HepG2 (cell line): ENCODE data around the gene LAMA5. TPM values are rescaled to one million over a fixed set of nuclear protein-coding genes. Genes with fewer than 3 reads are reported as not detected.

Experiments
- ELF3 ChIP-seq: IDR thresholded peaks from 2 replicates; pipeline ENCODE4 v1.6.1; 2016; ENCODE audit warnings: missing genetic modification reagents, missing compliant biosample characterization
- GTF3A ChIP-seq: sonication (generic); formaldehyde crosslinking; conservative IDR thresholded peaks from 2 replicates; pipeline ENCODE4 v1.4.0; 2020; ENCODE audit warnings: mild to moderate bottlenecking, missing genetic modification reagents
- HDAC1 ChIP-seq: sonication (generic); formaldehyde crosslinking; IDR thresholded peaks from 2 replicates; pipeline ENCODE4 v1.5.1; 2020; ENCODE audit warnings: mild to moderate bottlenecking, missing genetic modification reagents
- PAXIP1 ChIP-seq: sonication (generic); formaldehyde crosslinking; conservative IDR thresholded peaks from 2 replicates; pipeline ENCODE4 v1.4.0; 2020; ENCODE audit warnings: mild to moderate bottlenecking, missing genetic modification reagents, moderate library complexity
- POLR2AphosphoS5 ChIP-seq: IDR thresholded peaks from 2 replicates; pipeline ENCODE4 v1.6.1; 2012; ENCODE audit warnings: low read depth, low read length
- STAT5B ChIP-seq: sonication (generic); formaldehyde crosslinking; IDR thresholded peaks from 2 replicates; pipeline ENCODE4 v1.4.0; 2020; ENCODE audit warnings: missing genetic modification reagents
- THAP11 ChIP-seq: IDR thresholded peaks from 2 replicates; pipeline ENCODE4 v1.6.1; 2016; ENCODE audit warnings: missing biosample characterization, missing genetic modification reagents
- ZFYVE20 ChIP-seq: sonication (generic); formaldehyde crosslinking; IDR thresholded peaks from 2 replicates; pipeline ENCODE4 v1.8.0; 2023; ENCODE audit warnings: low read depth, mild to moderate bottlenecking, moderate library complexity, missing genetic modification reagents, borderline replicate concordance
- ZGPAT ChIP-seq: IDR thresholded peaks from 2 replicates; pipeline ENCODE4 v1.6.1; 2016; ENCODE audit warnings: mild to moderate bottlenecking
- ZNF343 ChIP-seq: sonication (generic); formaldehyde crosslinking; IDR thresholded peaks from 2 replicates; pipeline ENCODE4 v1.4.0; 2020; ENCODE audit warnings: mild to moderate bottlenecking, missing genetic modification reagents
- ZNF850 ChIP-seq: sonication (generic); formaldehyde crosslinking; conservative IDR thresholded peaks from 2 replicates; pipeline ENCODE4 v1.9.0; 2021; ENCODE audit warnings: mild to moderate bottlenecking, missing genetic modification reagents
- ZZZ3 ChIP-seq: sonication (generic); formaldehyde crosslinking; IDR thresholded peaks from 2 replicates; pipeline ENCODE4 v1.4.0; 2020; ENCODE audit warnings: missing genetic modification reagents, mild to moderate bottlenecking, borderline replicate concordance
- polyA plus RNA-seq, 8 experiments: library from polyadenylated mRNA; depleted of rRNA in 3 of 8; stranded (reverse) in 7 of 8; unstranded in 1 of 8; fragments of >200 nt; fragmentation: Illumina TruSeq in 4 of 8; extraction: Trizol in 4 of 8; gene quantifications; 2 replicates each; pipeline versions ENCODE4 v1.2.1 to v1.2.3, GENCODE V29; 2011 to 2016; ENCODE audit warnings: low read depth in 4 of 8, missing spikeins in 1 of 8, mixed read lengths in 1 of 8; ENCODE audit not compliant: insufficient read depth in 1 of 8
- total RNA-seq, 5 experiments: library from RNA; depleted of rRNA; stranded (reverse); fragments of >200 nt; fragmentation: Illumina TruSeq; extraction: Trizol; gene quantifications; 2 replicates each; pipeline ENCODE4 v1.2.3, GENCODE V29; 2016; ENCODE audit warnings: low read depth in 1 of 5
- TF ChIP-seq, protein P1 (sequence below): sonication (generic); formaldehyde crosslinking; IDR thresholded peaks from 2 replicates; pipeline ENCODE4 v1.5.1; 2020; ENCODE audit warnings: mild to moderate bottlenecking, missing genetic modification reagents, moderate library complexity
- TF ChIP-seq, protein P2 (sequence below), 2 experiments: sonication (generic) in 1 of 2; formaldehyde crosslinking in 1 of 2; IDR thresholded peaks; 2 replicates each; pipeline versions ENCODE4 v1.4.0 to v1.6.1; 2016 to 2020; ENCODE audit warnings: borderline replicate concordance in 1 of 2, low read depth in 1 of 2, mild to moderate bottlenecking in 1 of 2, missing genetic modification reagents in 1 of 2

The LAMA5 gene
- total and polyA plus RNA-seq, 2 of the 13 experiments (the other 11 are each of a cell fraction or from before 2014, with no cell fraction given): 21.0 to 44.7 TPM

GRCh38 chr20:62412194-62413024, 45.3 kb upstream of the LAMA5 start (continued):
- TF ChIP-seq PAXIP1 (CRISPR knock-in tag) (peak; percentile 62), ZFYVE20 (CRISPR knock-in tag) (no peak), POLR2AphosphoS5 (0 out of 2 replicates have a peak, but pooled peaks have one; percentile 27), ELF3 (CRISPR knock-in tag) (peak; percentile 70; the same call in 1 of the 2 replicates), GTF3A (peak; percentile 69), ZNF343 (CRISPR knock-in tag) (peak; percentile 29; the same call in 1 of the 2 replicates), ZNF850 (CRISPR knock-in tag) (no peak), ZGPAT (peak; percentile 22; the same call in 1 of the 2 replicates), THAP11 (CRISPR knock-in tag) (0 out of 2 replicates have a peak, but pooled peaks have one; percentile 9), STAT5B (no peak), ZZZ3 (CRISPR knock-in tag) (no peak; the same call in 1 of the 2 replicates), HDAC1 (peak; percentile 73)
- TF ChIP-seq, protein P1, sequence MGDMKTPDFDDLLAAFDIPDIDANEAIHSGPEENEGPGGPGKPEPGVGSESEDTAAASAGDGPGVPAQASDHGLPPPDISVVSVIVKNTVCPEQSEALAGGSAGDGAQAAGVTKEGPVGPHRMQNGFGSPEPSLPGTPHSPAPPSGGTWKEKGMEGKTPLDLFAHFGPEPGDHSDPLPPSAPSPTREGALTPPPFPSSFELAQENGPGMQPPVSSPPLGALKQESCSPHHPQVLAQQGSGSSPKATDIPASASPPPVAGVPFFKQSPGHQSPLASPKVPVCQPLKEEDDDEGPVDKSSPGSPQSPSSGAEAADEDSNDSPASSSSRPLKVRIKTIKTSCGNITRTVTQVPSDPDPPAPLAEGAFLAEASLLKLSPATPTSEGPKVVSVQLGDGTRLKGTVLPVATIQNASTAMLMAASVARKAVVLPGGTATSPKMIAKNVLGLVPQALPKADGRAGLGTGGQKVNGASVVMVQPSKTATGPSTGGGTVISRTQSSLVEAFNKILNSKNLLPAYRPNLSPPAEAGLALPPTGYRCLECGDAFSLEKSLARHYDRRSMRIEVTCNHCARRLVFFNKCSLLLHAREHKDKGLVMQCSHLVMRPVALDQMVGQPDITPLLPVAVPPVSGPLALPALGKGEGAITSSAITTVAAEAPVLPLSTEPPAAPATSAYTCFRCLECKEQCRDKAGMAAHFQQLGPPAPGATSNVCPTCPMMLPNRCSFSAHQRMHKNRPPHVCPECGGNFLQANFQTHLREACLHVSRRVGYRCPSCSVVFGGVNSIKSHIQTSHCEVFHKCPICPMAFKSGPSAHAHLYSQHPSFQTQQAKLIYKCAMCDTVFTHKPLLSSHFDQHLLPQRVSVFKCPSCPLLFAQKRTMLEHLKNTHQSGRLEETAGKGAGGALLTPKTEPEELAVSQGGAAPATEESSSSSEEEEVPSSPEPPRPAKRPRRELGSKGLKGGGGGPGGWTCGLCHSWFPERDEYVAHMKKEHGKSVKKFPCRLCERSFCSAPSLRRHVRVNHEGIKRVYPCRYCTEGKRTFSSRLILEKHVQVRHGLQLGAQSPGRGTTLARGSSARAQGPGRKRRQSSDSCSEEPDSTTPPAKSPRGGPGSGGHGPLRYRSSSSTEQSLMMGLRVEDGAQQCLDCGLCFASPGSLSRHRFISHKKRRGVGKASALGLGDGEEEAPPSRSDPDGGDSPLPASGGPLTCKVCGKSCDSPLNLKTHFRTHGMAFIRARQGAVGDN (CRISPR knock-in tag): peak; percentile 54
- TF ChIP-seq, protein P2, sequence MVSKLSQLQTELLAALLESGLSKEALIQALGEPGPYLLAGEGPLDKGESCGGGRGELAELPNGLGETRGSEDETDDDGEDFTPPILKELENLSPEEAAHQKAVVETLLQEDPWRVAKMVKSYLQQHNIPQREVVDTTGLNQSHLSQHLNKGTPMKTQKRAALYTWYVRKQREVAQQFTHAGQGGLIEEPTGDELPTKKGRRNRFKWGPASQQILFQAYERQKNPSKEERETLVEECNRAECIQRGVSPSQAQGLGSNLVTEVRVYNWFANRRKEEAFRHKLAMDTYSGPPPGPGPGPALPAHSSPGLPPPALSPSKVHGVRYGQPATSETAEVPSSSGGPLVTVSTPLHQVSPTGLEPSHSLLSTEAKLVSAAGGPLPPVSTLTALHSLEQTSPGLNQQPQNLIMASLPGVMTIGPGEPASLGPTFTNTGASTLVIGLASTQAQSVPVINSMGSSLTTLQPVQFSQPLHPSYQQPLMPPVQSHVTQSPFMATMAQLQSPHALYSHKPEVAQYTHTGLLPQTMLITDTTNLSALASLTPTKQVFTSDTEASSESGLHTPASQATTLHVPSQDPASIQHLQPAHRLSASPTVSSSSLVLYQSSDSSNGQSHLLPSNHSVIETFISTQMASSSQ (IDR thresholded peaks at IDR 0.05; ENCODE audit: low read depth): no peak
- TF ChIP-seq, protein P2 (CRISPR knock-in tag; IDR thresholded peaks at IDR 0.05; ENCODE audit: borderline replicate concordance): 0 out of 2 replicates have a peak, but pooled peaks have one; percentile 6
